Esophagus squamous epithelium (tissue), 4 donors: ENCODE results near the gene DLGAP4.

Experiments used
- POLR2A ChIP-seq, 4 donors: fragments of 450-650 bp; IDR thresholded peaks; one replicate each; pipeline ENCODE4 v1.6.1; 2017; ENCODE audit warnings: antibody characterized with exemption in 4 of 4, mild to moderate bottlenecking in 4 of 4, moderate library complexity in 3 of 4
- TF ChIP-seq, protein P1 (sequence below), 6 experiments: fragments of 450-650 bp in 4 of 6; fragments of 200-600 bp in 2 of 6; sonication (generic) in 2 of 6; IDR thresholded peaks; one replicate each; pipeline ENCODE4 v1.5.1; 2016 to 2019; ENCODE audit warnings: antibody characterized with exemption in 6 of 6, mild to moderate bottlenecking in 4 of 6, moderate library complexity in 4 of 6

- TF ChIP-seq, protein P1, sequence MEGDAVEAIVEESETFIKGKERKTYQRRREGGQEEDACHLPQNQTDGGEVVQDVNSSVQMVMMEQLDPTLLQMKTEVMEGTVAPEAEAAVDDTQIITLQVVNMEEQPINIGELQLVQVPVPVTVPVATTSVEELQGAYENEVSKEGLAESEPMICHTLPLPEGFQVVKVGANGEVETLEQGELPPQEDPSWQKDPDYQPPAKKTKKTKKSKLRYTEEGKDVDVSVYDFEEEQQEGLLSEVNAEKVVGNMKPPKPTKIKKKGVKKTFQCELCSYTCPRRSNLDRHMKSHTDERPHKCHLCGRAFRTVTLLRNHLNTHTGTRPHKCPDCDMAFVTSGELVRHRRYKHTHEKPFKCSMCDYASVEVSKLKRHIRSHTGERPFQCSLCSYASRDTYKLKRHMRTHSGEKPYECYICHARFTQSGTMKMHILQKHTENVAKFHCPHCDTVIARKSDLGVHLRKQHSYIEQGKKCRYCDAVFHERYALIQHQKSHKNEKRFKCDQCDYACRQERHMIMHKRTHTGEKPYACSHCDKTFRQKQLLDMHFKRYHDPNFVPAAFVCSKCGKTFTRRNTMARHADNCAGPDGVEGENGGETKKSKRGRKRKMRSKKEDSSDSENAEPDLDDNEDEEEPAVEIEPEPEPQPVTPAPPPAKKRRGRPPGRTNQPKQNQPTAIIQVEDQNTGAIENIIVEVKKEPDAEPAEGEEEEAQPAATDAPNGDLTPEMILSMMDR (IDR thresholded peaks at IDR 0.05): no peak
- TF ChIP-seq POLR2A (IDR thresholded peaks at IDR 0.05): no peak
Observed at GRCh38 chr20:36315545-36316351, 9.6 kb downstream of the DLGAP4 start.
